Smooth muscle cell (in vitro differentiated cells): ENCODE measurements around the gene EGFL7. TPM values are rescaled to one million over a fixed set of nuclear protein-coding genes. Genes with fewer than 3 reads are reported as not detected.

Experiments
- DNase-seq: peaks from one replicate; lab custom pipeline; 2025; ENCODE audit not compliant: unreplicated experiment; lab: John Stamatoyannopoulos, UW
- H2AFZ ChIP-seq: fragments of 200-600 bp; sonication (generic); 2 replicates; pipeline ENCODE4 v1.6.0; 2016; ENCODE audit warnings: antibody characterized with exemption, low read depth, mild to moderate bottlenecking
- H3F3A ChIP-seq: fragments of 200-600 bp; sonication (generic); 2 replicates; pipeline ENCODE4 v1.6.0; 2017; ENCODE audit warnings: antibody characterized with exemption, low read depth
- H3K27ac ChIP-seq: fragments of 200-600 bp; sonication (generic); 2 replicates; pipeline ENCODE4 v1.5.1; 2016; ENCODE audit warnings: low read depth, mild to moderate bottlenecking
- H3K27me3 ChIP-seq: fragments of 200-600 bp; sonication (generic); 2 replicates; pipeline ENCODE4 v1.6.1; 2016; ENCODE audit warnings: low read depth, mild to moderate bottlenecking
- H3K36me3 ChIP-seq: fragments of 200-600 bp; sonication (generic); 2 replicates; pipeline ENCODE4 v1.5.1; 2016; ENCODE audit warnings: low read depth
- H3K4me1 ChIP-seq: fragments of 200-600 bp; sonication (generic); 2 replicates; pipeline ENCODE4 v1.5.1; 2016; ENCODE audit warnings: low read depth
- H3K4me2 ChIP-seq: fragments of 200-600 bp; sonication (generic); 2 replicates; pipeline ENCODE4 v1.6.0; 2016; ENCODE audit warnings: mild to moderate bottlenecking
- H3K4me3 ChIP-seq: fragments of 200-600 bp; sonication (generic); 2 replicates; pipeline ENCODE4 v1.5.1; 2016; ENCODE audit warnings: mild to moderate bottlenecking
- H3K79me2 ChIP-seq: fragments of 200-600 bp; sonication (generic); 2 replicates; pipeline ENCODE4 v1.6.0; 2016; ENCODE audit warnings: low read depth, mild to moderate bottlenecking
- H3K9ac ChIP-seq: fragments of 200-600 bp; sonication (generic); 2 replicates; pipeline ENCODE4 v1.6.0; 2016; ENCODE audit warnings: low read depth
- H3K9me3 ChIP-seq: fragments of 200-600 bp; sonication (generic); replicated peaks from 2 replicates; pipeline ENCODE4 v1.5.1; 2016; ENCODE audit warnings: low read depth
- H4K20me1 ChIP-seq: fragments of 200-600 bp; sonication (generic); 2 replicates; pipeline ENCODE4 v1.6.0; 2016; ENCODE audit warnings: low read depth
- WGBS: methylation state at CpG from one replicate; pipeline ENCODE4 v1.1.7; 2016; ENCODE audit warnings: low lambda C conversion rate; 5-methylcytosine and 5-hydroxymethylcytosine counted together
- polyA plus RNA-seq: library from polyadenylated mRNA; unstranded; fragments of >200 nt; fragmentation: Nextera tagmentation; extraction: Ambion mirVana; gene quantifications from 2 replicates; pipeline ENCODE4 v1.2.1, GENCODE V29; 2016
- total RNA-seq: library from RNA; depleted of rRNA; stranded (reverse); fragments of >200 nt; gene quantifications from 2 replicates; pipeline ENCODE4 v1.2.3, GENCODE V29; 2014
- TF ChIP-seq, protein P1 (sequence below): fragments of 200-600 bp; sonication (generic); IDR thresholded peaks from 2 replicates; pipeline ENCODE4 v1.5.1; 2017; ENCODE audit warnings: borderline replicate concordance, mild to moderate bottlenecking, antibody characterized with exemption; ENCODE audit not compliant: insufficient read depth, poor library complexity, severe bottlenecking

Gene EGFL7
- total and polyA plus RNA-seq, 2 experiments from 2014 or later, result 61.8 to 239 TPM

DNA sequence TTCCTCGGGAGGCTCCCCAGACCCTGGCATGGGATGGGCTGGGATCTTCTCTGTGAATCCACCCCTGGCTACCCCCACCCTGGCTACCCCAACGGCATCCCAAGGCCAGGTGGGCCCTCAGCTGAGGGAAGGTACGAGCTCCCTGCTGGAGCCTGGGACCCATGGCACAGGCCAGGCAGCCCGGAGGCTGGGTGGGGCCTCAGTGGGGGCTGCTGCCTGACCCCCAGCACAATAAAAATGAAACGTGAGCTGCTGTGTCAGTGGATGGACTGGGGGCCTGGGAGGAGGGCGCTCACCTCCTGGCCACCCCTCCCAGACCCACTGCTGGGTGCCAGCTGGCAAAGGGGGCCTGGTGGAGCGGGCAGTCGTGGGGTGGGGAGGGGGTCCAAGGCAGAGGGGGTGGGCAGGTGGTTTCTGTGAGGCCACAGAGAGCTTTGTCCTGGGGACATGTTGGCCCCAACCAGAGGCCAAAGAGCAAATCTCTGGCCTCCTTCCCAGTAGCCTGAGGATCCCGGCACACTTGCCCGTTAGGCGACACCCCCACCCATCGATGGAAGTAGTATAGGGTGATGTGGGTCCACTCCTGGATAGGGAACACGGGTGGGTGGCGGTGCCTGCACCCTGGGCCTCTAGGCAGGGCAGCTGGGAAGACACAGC is 9.8 kb downstream of the EGFL7 start:
- H3K9ac ChIP-seq, result no peak overlapping the region
- no peaks in the 10 kb centered on the region for H3K9me3 ChIP-seq
- H3K4me3 ChIP-seq, result no peak overlapping the region
- H3K27me3 ChIP-seq, result no peaks in the 10 kb centered on the region
- no peaks in the 10 kb centered on the region for H3K4me1 ChIP-seq
- H3K79me2 ChIP-seq, result no peaks in the 10 kb centered on the region
- H4K20me1 ChIP-seq, result peaks cover 20% of the 10 kb centered on the region
- 91% methylated on average over 13 of the region's 14 CpGs for WGBS
- no peak overlapping the region for H3K27ac ChIP-seq
- no peaks in the 10 kb centered on the region for H3F3A ChIP-seq
- no peaks in the 10 kb centered on the region for H3K36me3 ChIP-seq
- H3K4me2 ChIP-seq, result no peak overlapping the region
- TF ChIP-seq, protein P1, sequence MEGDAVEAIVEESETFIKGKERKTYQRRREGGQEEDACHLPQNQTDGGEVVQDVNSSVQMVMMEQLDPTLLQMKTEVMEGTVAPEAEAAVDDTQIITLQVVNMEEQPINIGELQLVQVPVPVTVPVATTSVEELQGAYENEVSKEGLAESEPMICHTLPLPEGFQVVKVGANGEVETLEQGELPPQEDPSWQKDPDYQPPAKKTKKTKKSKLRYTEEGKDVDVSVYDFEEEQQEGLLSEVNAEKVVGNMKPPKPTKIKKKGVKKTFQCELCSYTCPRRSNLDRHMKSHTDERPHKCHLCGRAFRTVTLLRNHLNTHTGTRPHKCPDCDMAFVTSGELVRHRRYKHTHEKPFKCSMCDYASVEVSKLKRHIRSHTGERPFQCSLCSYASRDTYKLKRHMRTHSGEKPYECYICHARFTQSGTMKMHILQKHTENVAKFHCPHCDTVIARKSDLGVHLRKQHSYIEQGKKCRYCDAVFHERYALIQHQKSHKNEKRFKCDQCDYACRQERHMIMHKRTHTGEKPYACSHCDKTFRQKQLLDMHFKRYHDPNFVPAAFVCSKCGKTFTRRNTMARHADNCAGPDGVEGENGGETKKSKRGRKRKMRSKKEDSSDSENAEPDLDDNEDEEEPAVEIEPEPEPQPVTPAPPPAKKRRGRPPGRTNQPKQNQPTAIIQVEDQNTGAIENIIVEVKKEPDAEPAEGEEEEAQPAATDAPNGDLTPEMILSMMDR, result no peak
- no peak overlapping the region for H2AFZ ChIP-seq
- DNase-seq, result no peak

- TF ChIP-seq, protein P1, result no peak
- 96% methylated on average over 33 of the region's 35 CpGs for WGBS
These were observed 10.6 kb downstream of the EGFL7 start for GRCh38 chr9:136673088-136673974.

DNA sequence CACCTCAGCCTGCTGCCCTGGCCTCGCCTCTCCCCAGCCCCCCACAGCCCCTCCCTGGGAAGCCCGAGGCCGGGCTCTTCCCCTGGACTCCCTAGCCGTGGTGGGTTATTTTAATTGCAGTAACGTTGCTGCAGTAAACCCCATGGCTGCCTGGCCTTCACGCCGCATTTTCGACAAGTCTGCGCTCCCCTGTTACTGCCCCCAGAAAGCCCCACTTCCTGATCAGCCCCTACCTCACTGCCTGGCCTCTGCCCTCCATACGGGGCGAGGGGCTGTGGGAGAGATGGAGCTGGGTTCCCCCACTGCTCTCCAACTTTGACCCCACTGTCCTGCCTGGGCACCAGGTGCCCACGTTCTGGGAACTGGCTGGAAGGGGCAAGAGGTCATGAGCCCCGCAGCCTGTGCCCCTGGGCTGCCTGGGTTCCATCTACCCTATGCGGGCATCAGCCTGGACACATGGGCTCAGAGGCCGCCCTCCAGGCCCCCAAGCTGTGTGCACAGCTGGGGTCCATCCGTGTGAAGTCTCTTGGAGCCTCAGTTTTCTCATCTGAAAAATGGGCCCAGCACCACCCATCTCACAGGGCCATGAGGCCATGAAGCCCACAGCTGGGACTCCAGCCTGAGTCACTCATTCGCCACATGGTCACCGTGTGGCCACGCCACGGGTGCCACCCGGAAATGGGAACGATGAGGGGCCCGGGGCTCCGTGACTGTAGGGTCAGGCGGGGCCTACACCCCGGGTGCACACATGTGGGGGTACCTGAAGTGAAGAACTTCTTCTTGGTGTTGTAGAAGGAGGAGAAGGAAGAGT is 11.5 kb downstream of the EGFL7 start:
- H3K4me1 ChIP-seq, result no peaks in the 10 kb centered on the region
- no peak overlapping the region for H3K4me2 ChIP-seq
- H3K27me3 ChIP-seq, result no peaks in the 10 kb centered on the region
- TF ChIP-seq, protein P1, result no peak
- no peaks in the 10 kb centered on the region for H3K79me2 ChIP-seq
- H3K9ac ChIP-seq, result no peak overlapping the region
- no peak overlapping the region for H3K27ac ChIP-seq
- H3K4me3 ChIP-seq, result no peak overlapping the region
- no peaks in the 10 kb centered on the region for H3K9me3 ChIP-seq
- no peaks in the 10 kb centered on the region for H3K36me3 ChIP-seq
- WGBS, result 96% methylated on average over 23 of the region's 26 CpGs
- H2AFZ ChIP-seq, result no peak overlapping the region
- DNase-seq, result no peak
- peaks cover 35% of the 10 kb centered on the region for H4K20me1 ChIP-seq
- no peaks in the 10 kb centered on the region for H3F3A ChIP-seq

More at GRCh38 chr9:136673088-136673974, 10.6 kb downstream of the EGFL7 start:
- Histone ChIP-seq H3K27me3 (no peaks in the 10 kb centered on the region), H4K20me1 (peaks cover 27% of the 10 kb centered on the region), H3K27ac (no peak overlapping the region), H3K4me3 (no peak overlapping the region), H3K36me3 (no peaks in the 10 kb centered on the region), H3F3A (no peaks in the 10 kb centered on the region), H3K79me2 (no peaks in the 10 kb centered on the region), H3K4me1 (no peaks in the 10 kb centered on the region), H3K9me3 (no peaks in the 10 kb centered on the region), H2AFZ (no peak overlapping the region), H3K9ac (no peak overlapping the region), H3K4me2 (no peak overlapping the region)
- no peak for DNase-seq
